Caco-2 (cell line): ENCODE data around the gene SLC33A1. TPM values are rescaled to one million over a fixed set of nuclear protein-coding genes. Genes with fewer than 3 reads are reported as not detected.

Experiments used
- BruUV-seq: library from RNA; stranded (reverse); fragments of 400-500 nt; replicated peaks from 2 replicates; lab custom pipeline; 2021; lab: Mats Ljungman, UMichigan
- CTCF ChIA-PET: fragments of 300-600 bp; sonication (Branson Sonifier 250); formaldehyde crosslinking; loops from one replicate; lab custom pipeline; 2022; ENCODE audit warnings: antibody characterized with exemption; lab: Charles Lee
- POLR2A ChIA-PET: fragments of 300-600 bp; sonication (Branson Sonifier 250); formaldehyde crosslinking; loops from one replicate; lab custom pipeline; 2022; ENCODE audit warnings: antibody characterized with exemption; lab: Charles Lee
- DNase-seq, 2 experiments: peaks; one replicate each; pipeline versions ENCODE4 v3.0.0 to v3.0.0-alpha.2; 2020 to 2022
- H3K27me3 ChIP-seq: replicated peaks from 2 replicates; pipeline ENCODE4 v1.6.0; 2011; ENCODE audit warnings: low read length; ENCODE audit not compliant: control insufficient read depth, insufficient read depth
- H3K36me3 ChIP-seq: 2 replicates; pipeline ENCODE4 v1.5.1; 2011; ENCODE audit warnings: low read length; ENCODE audit not compliant: control insufficient read depth, insufficient read depth
- H3K4me1 ChIP-seq: fragments of 250-450 bp; sonication (Bioruptor Pico); 2 replicates; pipeline ENCODE4 v1.5.1; 2020; ENCODE audit warnings: mild to moderate bottlenecking
- H3K4me3 ChIP-seq: 2 replicates; pipeline ENCODE4 v1.5.1; 2011; ENCODE audit warnings: low read depth, mild to moderate bottlenecking, control low read depth, low read length
- H3K9me3 ChIP-seq: fragments of 250-450 bp; sonication (Bioruptor Pico); 2 replicates; pipeline ENCODE4 v1.5.1; 2020; ENCODE audit warnings: mild to moderate bottlenecking, moderate library complexity
- H3K27ac Mint-ChIP-seq: one replicate; pipeline ENCODE4 v1.8.0; 2022; ENCODE audit warnings: mixed read lengths; ENCODE audit not compliant: unreplicated experiment
- H3K27me3 Mint-ChIP-seq: one replicate; pipeline ENCODE4 v1.8.0; 2022; ENCODE audit warnings: mixed read lengths; ENCODE audit not compliant: insufficient read depth, unreplicated experiment
- H3K36me3 Mint-ChIP-seq: one replicate; pipeline ENCODE4 v1.8.0; 2022; ENCODE audit warnings: mild to moderate bottlenecking, mixed read lengths; ENCODE audit not compliant: insufficient read depth, unreplicated experiment
- H3K4me1 Mint-ChIP-seq: one replicate; pipeline ENCODE4 v1.8.0; 2022; ENCODE audit warnings: low read depth, mixed read lengths; ENCODE audit not compliant: unreplicated experiment
- H3K4me3 Mint-ChIP-seq: one replicate; pipeline ENCODE4 v1.8.0; 2022; ENCODE audit warnings: mild to moderate bottlenecking, moderate library complexity, mixed read lengths; ENCODE audit not compliant: unreplicated experiment
- H3K9me3 Mint-ChIP-seq: one replicate; pipeline ENCODE4 v1.8.0; 2022; ENCODE audit warnings: mixed read lengths; ENCODE audit not compliant: unreplicated experiment
- CTCF ChIP-seq, 2 experiments: fragments of 200-600 bp in 1 of 2; IDR thresholded peaks; 1 replicate in 1 of 2; 2 replicates in 1 of 2; pipeline versions ENCODE4 v1.5.1 to v1.8.0; 2011 to 2022; ENCODE audit warnings: antibody characterized with exemption in 1 of 2, control low read depth in 1 of 2, inconsistent platforms in 1 of 2, low read depth in 1 of 2, low read length in 1 of 2, mild to moderate bottlenecking in 1 of 2, moderate library complexity in 1 of 2; ENCODE audit not compliant: insufficient read depth in 1 of 2, severe bottlenecking in 1 of 2, unreplicated experiment in 1 of 2
- intact Hi-C: fragments of 100-400 bp; cut with micrococcal nuclease; formaldehyde crosslinking; loops from one replicate; pipeline ENCODE4 v1.10.0; 2022; ENCODE audit not compliant: unreplicated experiment
- total RNA-seq: library from RNA; stranded (reverse); gene quantifications from 2 replicates; pipeline ENCODE4 v1.2.3, GENCODE V29; 2022

SLC33A1 gene
- total RNA-seq, 1 experiment from 2014 or later = 19.6 TPM

- BruUV-seq = no TSS peak
- peaks cover 6% of the 10 kb centered on the region for H3K4me1 Mint-ChIP-seq
- no peaks in the 10 kb centered on the region for H3K9me3 ChIP-seq
- no peaks in the 10 kb centered on the region for H3K36me3 Mint-ChIP-seq
- no peak for DNase-seq
- H3K36me3 ChIP-seq = no peaks in the 10 kb centered on the region
- H3K27me3 ChIP-seq = no peaks in the 10 kb centered on the region
- no peaks in the 10 kb centered on the region for H3K9me3 Mint-ChIP-seq
- ChIA-PET POLR2A (no interaction called here), CTCF (no interaction called here)
- H3K4me3 ChIP-seq = no peak overlapping the region
- no peak for TF ChIP-seq CTCF (IDR thresholded peaks at IDR 0.05; ENCODE audit: insufficient read depth in 1 of 2, low read depth in 1 of 2, low read length in 1 of 2, severe bottlenecking in 1 of 2, unreplicated experiment in 1 of 2)
- 0 out of 2 replicates have a peak, but pooled peaks cover 7% of the 10 kb centered on the region for H3K4me1 ChIP-seq
- intact Hi-C loops = loop anchor here (5.0 kb wide), 1 partner anchor 173 kb away; no protein-coding TSS in a partner anchor
- H3K27me3 Mint-ChIP-seq = no peaks in the 10 kb centered on the region
- H3K4me3 Mint-ChIP-seq = no peak overlapping the region
- no peak overlapping the region for H3K27ac Mint-ChIP-seq
These were observed 45.0 kb downstream of the SLC33A1 start for GRCh38 chr3:155809181-155809580.

DNA sequence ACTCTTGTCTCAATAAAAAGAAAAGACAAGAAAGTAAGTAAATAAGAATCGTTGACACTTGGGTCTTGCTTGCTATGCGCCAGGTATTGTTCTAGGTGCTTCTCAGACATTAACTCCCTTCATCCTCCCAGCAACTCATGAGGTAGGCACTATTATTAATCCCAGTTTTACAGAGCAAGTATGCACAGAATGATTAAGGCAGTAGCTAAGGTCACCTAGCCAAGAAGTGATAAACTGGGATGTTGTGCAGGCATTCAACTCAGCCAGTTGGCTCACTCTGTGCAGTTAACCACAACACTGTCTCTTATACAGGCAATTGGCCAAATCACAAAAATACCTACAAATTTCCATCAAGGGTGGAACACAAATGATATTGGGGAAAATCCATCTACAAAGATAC is 46.4 kb downstream of the SLC33A1 start:
- ChIA-PET CTCF (no interaction called here), POLR2A (no interaction called here)
- TF ChIP-seq CTCF (IDR thresholded peaks at IDR 0.05; ENCODE audit: insufficient read depth in 1 of 2, low read depth in 1 of 2, low read length in 1 of 2, severe bottlenecking in 1 of 2, unreplicated experiment in 1 of 2) = no peak
- H3K9me3 Mint-ChIP-seq = no peaks in the 10 kb centered on the region
- H3K4me3 Mint-ChIP-seq = no peak overlapping the region
- no peaks in the 10 kb centered on the region for H3K27me3 ChIP-seq
- no peaks in the 10 kb centered on the region for H3K27me3 Mint-ChIP-seq
- H3K4me3 ChIP-seq = no peak overlapping the region
- H3K4me1 ChIP-seq = 0 out of 2 replicates have a peak, but pooled peaks cover 7% of the 10 kb centered on the region
- DNase-seq = no peak
- no TSS peak for BruUV-seq
- no peak overlapping the region for H3K27ac Mint-ChIP-seq
- H3K9me3 ChIP-seq = no peaks in the 10 kb centered on the region
- H3K4me1 Mint-ChIP-seq = peaks cover 6% of the 10 kb centered on the region
- no peaks in the 10 kb centered on the region for H3K36me3 ChIP-seq
- no peaks in the 10 kb centered on the region for H3K36me3 Mint-ChIP-seq
- intact Hi-C loops = loop anchor here (5.0 kb wide), 1 partner anchor 174 kb away; no protein-coding TSS in a partner anchor

- DNase-seq = peak; percentile 58 to 83
- intact Hi-C loops = loop anchor here (1.0 to 5.0 kb wide), 4 partner anchors 48 to 176 kb away; partner anchors contain the start of genes GMPS and SLC33A1
- CTCF ChIA-PET = interaction anchor here (0.6 to 2.1 kb wide), 26 partner anchors 9 to 423 kb away, joined by 3 to 29 read pairs (median 5); partner anchors contain the start of genes GMPS, PLCH1 and SLC33A1
- no TSS peak for BruUV-seq
- Histone ChIP-seq H3K4me1 (0 out of 2 replicates have a peak, but pooled peaks cover 7% of the 10 kb centered on the region), H3K4me3 (peak within 1 kb of the TSS; percentile 93), H3K27me3 (no peaks in the 10 kb centered on the region), H3K36me3 (no peaks in the 10 kb centered on the region), H3K9me3 (no peaks in the 10 kb centered on the region)
- H3K4me1 Mint-ChIP-seq = peaks cover 6% of the 10 kb centered on the region
- TF ChIP-seq CTCF (IDR thresholded peaks at IDR 0.05; ENCODE audit: insufficient read depth in 1 of 2, low read depth in 1 of 2, low read length in 1 of 2, severe bottlenecking in 1 of 2, unreplicated experiment in 1 of 2) = peak; percentile 76 to 77
- no peaks in the 10 kb centered on the region for H3K36me3 Mint-ChIP-seq
- no peaks in the 10 kb centered on the region for H3K9me3 Mint-ChIP-seq
- peak within 1 kb of the TSS; percentile 75 for H3K27ac Mint-ChIP-seq
- peak within 1 kb of the TSS; percentile 87 for H3K4me3 Mint-ChIP-seq
- H3K27me3 Mint-ChIP-seq = no peaks in the 10 kb centered on the region
- POLR2A ChIA-PET = interaction anchor here (0.6 to 1.7 kb wide), 7 partner anchors 15 to 213 kb away, joined by 3 to 9 read pairs (median 3); partner anchors contain the start of genes GMPS and PLCH1
These were observed 48.2 kb downstream of the SLC33A1 start, which contains the start of gene C3orf33 for GRCh38 chr3:155805802-155806618. Gene C3orf33 (minus strand): TSS chr3:155806278. CDS start chr3:155806252, 26 bp downstream.
